H1 (cell line): ENCODE data around the gene THOC6.

Source experiments
- BCL11A ChIP-seq, 2 experiments: IDR thresholded peaks; one replicate each; pipeline ENCODE4 v1.6.1; 2011; ENCODE audit warnings: low read depth in 2 of 2, low read length in 2 of 2, mild to moderate bottlenecking in 2 of 2
- EZH2 ChIP-seq: fragments of 200-600 bp; sonication (generic); IDR thresholded peaks from 2 replicates; pipeline ENCODE4 v1.7.1; 2012; ENCODE audit warnings: low read depth, mild to moderate bottlenecking, moderate library complexity, low read length, inconsistent platforms; ENCODE audit not compliant: severe bottlenecking
- GABPA ChIP-seq: IDR thresholded peaks from 2 replicates; pipeline ENCODE4 v1.6.1; 2011; ENCODE audit warnings: mild to moderate bottlenecking, low read length, moderate library complexity, borderline replicate concordance; ENCODE audit not compliant: insufficient read depth
- POLR2AphosphoS5 ChIP-seq: IDR thresholded peaks from 2 replicates; pipeline ENCODE4 v1.6.1; 2011; ENCODE audit warnings: low read depth, low read length
- RAD21 ChIP-seq, 2 experiments: IDR thresholded peaks in 1 of 2; conservative IDR thresholded peaks in 1 of 2; 2 replicates each; pipeline ENCODE4 v1.6.1; 2011; ENCODE audit warnings: low read depth in 2 of 2, low read length in 2 of 2, improper control_type of control experiment in 1 of 2, inconsistent platforms in 1 of 2, mild to moderate bottlenecking in 1 of 2, moderate library complexity in 1 of 2
- SIRT6 ChIP-seq: IDR thresholded peaks from one replicate; pipeline ENCODE4 v1.7.1; 2012; ENCODE audit warnings: low read length, inconsistent platforms
- TF ChIP-seq, protein P1 (sequence below), 3 experiments: IDR thresholded peaks; 1 replicate in 2 of 3; 2 replicates in 1 of 3; pipeline versions ENCODE4 v1.5.1 to v1.6.1; 2011; ENCODE audit warnings: low read length in 3 of 3, mild to moderate bottlenecking in 3 of 3, inconsistent platforms in 2 of 3, low read depth in 1 of 3, moderate library complexity in 1 of 3; ENCODE audit not compliant: insufficient read depth in 1 of 3; ENCODE audit errors: control extremely low read depth in 1 of 3

DNA sequence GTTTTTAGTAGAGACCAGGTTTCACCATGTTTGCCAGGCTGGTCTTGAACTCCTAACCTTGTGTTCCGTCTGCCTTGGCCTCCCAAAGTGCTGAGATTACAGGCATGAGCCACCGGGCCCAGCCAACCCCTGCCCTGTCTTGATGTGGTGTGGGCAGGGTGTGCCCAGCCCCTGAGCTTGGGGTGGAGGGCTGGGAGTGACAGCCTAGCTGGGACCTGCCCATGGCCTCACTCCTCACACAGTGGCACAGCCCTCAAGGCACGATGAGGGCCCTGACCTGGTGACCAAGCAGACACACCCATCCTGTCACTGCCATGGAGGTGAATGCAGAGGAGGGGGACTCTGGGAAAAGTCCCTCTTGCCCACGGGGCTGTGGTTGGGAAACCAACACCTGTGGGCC, 44.7 kb downstream of the THOC6 start:
- TF ChIP-seq POLR2AphosphoS5 (no peak), BCL11A (IDR thresholded peaks at IDR 0.05; ENCODE audit: low read depth in 2 of 2, low read length in 2 of 2) (no peak), RAD21 (IDR thresholded peaks at IDR 0.05 in 1 of 2, conservative IDR thresholded peaks at IDR 0.05 in 1 of 2; ENCODE audit: low read depth in 2 of 2, low read length in 2 of 2) (no peak), SIRT6 (no peak), GABPA (no peak), EZH2 (no peak)
- TF ChIP-seq, protein P1, sequence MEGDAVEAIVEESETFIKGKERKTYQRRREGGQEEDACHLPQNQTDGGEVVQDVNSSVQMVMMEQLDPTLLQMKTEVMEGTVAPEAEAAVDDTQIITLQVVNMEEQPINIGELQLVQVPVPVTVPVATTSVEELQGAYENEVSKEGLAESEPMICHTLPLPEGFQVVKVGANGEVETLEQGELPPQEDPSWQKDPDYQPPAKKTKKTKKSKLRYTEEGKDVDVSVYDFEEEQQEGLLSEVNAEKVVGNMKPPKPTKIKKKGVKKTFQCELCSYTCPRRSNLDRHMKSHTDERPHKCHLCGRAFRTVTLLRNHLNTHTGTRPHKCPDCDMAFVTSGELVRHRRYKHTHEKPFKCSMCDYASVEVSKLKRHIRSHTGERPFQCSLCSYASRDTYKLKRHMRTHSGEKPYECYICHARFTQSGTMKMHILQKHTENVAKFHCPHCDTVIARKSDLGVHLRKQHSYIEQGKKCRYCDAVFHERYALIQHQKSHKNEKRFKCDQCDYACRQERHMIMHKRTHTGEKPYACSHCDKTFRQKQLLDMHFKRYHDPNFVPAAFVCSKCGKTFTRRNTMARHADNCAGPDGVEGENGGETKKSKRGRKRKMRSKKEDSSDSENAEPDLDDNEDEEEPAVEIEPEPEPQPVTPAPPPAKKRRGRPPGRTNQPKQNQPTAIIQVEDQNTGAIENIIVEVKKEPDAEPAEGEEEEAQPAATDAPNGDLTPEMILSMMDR (IDR thresholded peaks at IDR 0.05; ENCODE audit: control extremely low read depth in 1 of 3, insufficient read depth in 1 of 3, low read depth in 1 of 3, low read length in 3 of 3), result no peak
